Tibial nerve (tissue), 4 donors: ENCODE results near the gene ACTRT3.

Experiments
- EP300 ChIP-seq, 2 donors: sonication (generic); formaldehyde crosslinking; IDR thresholded peaks; one replicate each; pipeline ENCODE4 v1.6.1; 2017; ENCODE audit warnings: antibody characterized with exemption in 2 of 2, mild to moderate bottlenecking in 1 of 2
- POLR2A ChIP-seq, 2 donors: fragments of 450-650 bp; IDR thresholded peaks; one replicate each; pipeline ENCODE4 v1.6.1; 2017; ENCODE audit warnings: antibody characterized with exemption in 2 of 2, mild to moderate bottlenecking in 2 of 2, moderate library complexity in 2 of 2
- TF ChIP-seq, protein P1 (sequence below), 5 experiments: fragments of 200-600 bp in 3 of 5; fragments of 450-650 bp in 2 of 5; sonication (generic) in 3 of 5; IDR thresholded peaks; one replicate each; pipeline ENCODE4 v1.5.1; 2016 to 2019; ENCODE audit warnings: antibody characterized with exemption in 5 of 5, mild to moderate bottlenecking in 3 of 5, moderate library complexity in 2 of 5

DNA sequence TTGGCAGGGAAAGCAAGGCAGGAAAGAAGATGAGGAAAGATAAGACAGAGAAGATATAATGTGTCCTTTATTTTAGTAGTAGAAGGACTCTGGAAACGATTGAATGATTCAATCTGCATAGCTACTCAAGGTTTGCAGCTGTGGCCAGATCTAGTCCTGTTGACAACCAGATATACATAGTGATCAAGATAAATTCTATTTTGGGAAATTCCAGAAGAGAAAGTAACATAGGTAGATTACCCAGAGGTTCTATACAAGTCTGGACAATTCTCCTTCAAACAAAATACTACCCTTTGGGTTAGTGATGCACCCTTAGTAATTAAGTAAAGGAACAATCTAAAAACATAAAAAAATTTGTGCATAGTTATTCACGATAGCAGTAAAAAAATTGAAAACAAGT is 13.9 kb downstream of the ACTRT3 start:
- TF ChIP-seq, protein P1, sequence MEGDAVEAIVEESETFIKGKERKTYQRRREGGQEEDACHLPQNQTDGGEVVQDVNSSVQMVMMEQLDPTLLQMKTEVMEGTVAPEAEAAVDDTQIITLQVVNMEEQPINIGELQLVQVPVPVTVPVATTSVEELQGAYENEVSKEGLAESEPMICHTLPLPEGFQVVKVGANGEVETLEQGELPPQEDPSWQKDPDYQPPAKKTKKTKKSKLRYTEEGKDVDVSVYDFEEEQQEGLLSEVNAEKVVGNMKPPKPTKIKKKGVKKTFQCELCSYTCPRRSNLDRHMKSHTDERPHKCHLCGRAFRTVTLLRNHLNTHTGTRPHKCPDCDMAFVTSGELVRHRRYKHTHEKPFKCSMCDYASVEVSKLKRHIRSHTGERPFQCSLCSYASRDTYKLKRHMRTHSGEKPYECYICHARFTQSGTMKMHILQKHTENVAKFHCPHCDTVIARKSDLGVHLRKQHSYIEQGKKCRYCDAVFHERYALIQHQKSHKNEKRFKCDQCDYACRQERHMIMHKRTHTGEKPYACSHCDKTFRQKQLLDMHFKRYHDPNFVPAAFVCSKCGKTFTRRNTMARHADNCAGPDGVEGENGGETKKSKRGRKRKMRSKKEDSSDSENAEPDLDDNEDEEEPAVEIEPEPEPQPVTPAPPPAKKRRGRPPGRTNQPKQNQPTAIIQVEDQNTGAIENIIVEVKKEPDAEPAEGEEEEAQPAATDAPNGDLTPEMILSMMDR (IDR thresholded peaks at IDR 0.05), result no peak
- TF ChIP-seq EP300 (IDR thresholded peaks at IDR 0.05) (no peak), POLR2A (IDR thresholded peaks at IDR 0.05) (no peak)
